MM.1S (cell line): Measurements from ENCODE around the gene ARMC2.

ENCODE experiments used
- DNase-seq: peaks from one replicate; pipeline ENCODE4 v3.0.0-alpha.2; 2015
- H2AFZ ChIP-seq: fragments of 300-600 bp; sonication (generic); 2 replicates; pipeline ENCODE4 v1.6.0; 2016; ENCODE audit warnings: antibody characterized with exemption, low read length
- H3F3A ChIP-seq: fragments of 300-600 bp; sonication (generic); 2 replicates; pipeline ENCODE4 v1.6.1; 2016; ENCODE audit warnings: mild to moderate bottlenecking, antibody characterized with exemption, low read length, moderate library complexity, mixed read lengths; ENCODE audit not compliant: insufficient read depth
- H3K27ac ChIP-seq: fragments of 300-600 bp; sonication (generic); 2 replicates; pipeline ENCODE4 v1.5.1; 2016; ENCODE audit warnings: mild to moderate bottlenecking, low read length
- H3K27me3 ChIP-seq: fragments of 300-600 bp; sonication (generic); replicated peaks from 2 replicates; pipeline ENCODE4 v1.6.0; 2016; ENCODE audit warnings: low read length; ENCODE audit not compliant: insufficient read depth
- H3K36me3 ChIP-seq: fragments of 300-600 bp; sonication (generic); replicated peaks from 2 replicates; pipeline ENCODE4 v1.6.1; 2016; ENCODE audit warnings: mild to moderate bottlenecking, low read length, mixed read lengths; ENCODE audit not compliant: insufficient read depth
- H3K4me1 ChIP-seq: fragments of 300-600 bp; sonication (generic); 2 replicates; pipeline ENCODE4 v1.6.1; 2016; ENCODE audit warnings: low read length, mixed read lengths
- H3K4me2 ChIP-seq: fragments of 300-600 bp; sonication (generic); 2 replicates; pipeline ENCODE4 v1.6.0; 2016; ENCODE audit warnings: low read depth, low read length
- H3K4me3 ChIP-seq: fragments of 300-600 bp; sonication (generic); 2 replicates; pipeline ENCODE4 v1.5.1; 2016; ENCODE audit warnings: low read length, mixed read lengths
- H3K79me2 ChIP-seq: fragments of 300-600 bp; sonication (generic); 2 replicates; pipeline ENCODE4 v1.6.1; 2016; ENCODE audit warnings: mixed run types, low read length, mixed read lengths
- H3K9ac ChIP-seq: fragments of 300-600 bp; sonication (generic); 2 replicates; pipeline ENCODE4 v1.6.1; 2016; ENCODE audit warnings: low read length, mixed read lengths
- H3K9me2 ChIP-seq: fragments of 300-600 bp; sonication (generic); replicated peaks from 2 replicates; pipeline ENCODE4 v1.6.1; 2016; ENCODE audit warnings: mild to moderate bottlenecking, low read length, mixed read lengths; ENCODE audit not compliant: insufficient read depth
- H3K9me3 ChIP-seq: fragments of 300-600 bp; sonication (generic); replicated peaks from 2 replicates; pipeline ENCODE4 v1.6.1; 2016; ENCODE audit warnings: mild to moderate bottlenecking, low read length, mixed read lengths; ENCODE audit not compliant: insufficient read depth
- H4K20me1 ChIP-seq: fragments of 300-600 bp; sonication (generic); 2 replicates; pipeline ENCODE4 v1.6.1; 2016; ENCODE audit warnings: mild to moderate bottlenecking, low read length, moderate library complexity, mixed read lengths; ENCODE audit not compliant: insufficient read depth
- CTCF ChIP-seq: fragments of 300-600 bp; sonication (generic); IDR thresholded peaks from 2 replicates; pipeline ENCODE4 v1.5.1; 2016; ENCODE audit warnings: antibody characterized with exemption, low read length, mixed read lengths
- EZH2 ChIP-seq: fragments of 300-600 bp; sonication (generic); optimal IDR thresholded peaks from 2 replicates; pipeline ENCODE3; 2017; ENCODE audit warnings: low read depth, mild to moderate bottlenecking, antibody characterized with exemption, low read length, mixed read lengths
- EZH2phosphoT487 ChIP-seq: fragments of 300-600 bp; sonication (generic); IDR thresholded peaks from 2 replicates; pipeline ENCODE4 v1.6.1; 2018; ENCODE audit warnings: antibody characterized with exemption, low read length

Gene ARMC2

GRCh38 chr6:109010705-109011102 lies 162.5 kb downstream of the ARMC2 start:
- no peaks in the 10 kb centered on the region for H3K9me2 ChIP-seq
- H3K9ac ChIP-seq = peak overlapping the region; percentile 73; the same call in 1 of the 2 replicates
- no peaks in the 10 kb centered on the region for H3K36me3 ChIP-seq
- H3K4me3 ChIP-seq = peak overlapping the region; percentile 67
- no peaks in the 10 kb centered on the region; the same call in 1 of the 2 replicates for H4K20me1 ChIP-seq
- peaks cover 13% of the 10 kb centered on the region; the same call in 1 of the 2 replicates for H3F3A ChIP-seq
- DNase-seq = no peak
- peaks cover 18% of the 10 kb centered on the region for H3K4me1 ChIP-seq
- no peak overlapping the region for H2AFZ ChIP-seq
- H3K4me2 ChIP-seq = peak overlapping the region; percentile 93
- peak overlapping the region; percentile 75; the same call in 1 of the 2 replicates for H3K27ac ChIP-seq
- H3K9me3 ChIP-seq = no peaks in the 10 kb centered on the region
- TF ChIP-seq EZH2 = no peak
- TF ChIP-seq CTCF = no peak
- TF ChIP-seq EZH2phosphoT487 = no peak
- H3K79me2 ChIP-seq = peaks cover 76% of the 10 kb centered on the region
- H3K27me3 ChIP-seq = no peaks in the 10 kb centered on the region

DNA sequence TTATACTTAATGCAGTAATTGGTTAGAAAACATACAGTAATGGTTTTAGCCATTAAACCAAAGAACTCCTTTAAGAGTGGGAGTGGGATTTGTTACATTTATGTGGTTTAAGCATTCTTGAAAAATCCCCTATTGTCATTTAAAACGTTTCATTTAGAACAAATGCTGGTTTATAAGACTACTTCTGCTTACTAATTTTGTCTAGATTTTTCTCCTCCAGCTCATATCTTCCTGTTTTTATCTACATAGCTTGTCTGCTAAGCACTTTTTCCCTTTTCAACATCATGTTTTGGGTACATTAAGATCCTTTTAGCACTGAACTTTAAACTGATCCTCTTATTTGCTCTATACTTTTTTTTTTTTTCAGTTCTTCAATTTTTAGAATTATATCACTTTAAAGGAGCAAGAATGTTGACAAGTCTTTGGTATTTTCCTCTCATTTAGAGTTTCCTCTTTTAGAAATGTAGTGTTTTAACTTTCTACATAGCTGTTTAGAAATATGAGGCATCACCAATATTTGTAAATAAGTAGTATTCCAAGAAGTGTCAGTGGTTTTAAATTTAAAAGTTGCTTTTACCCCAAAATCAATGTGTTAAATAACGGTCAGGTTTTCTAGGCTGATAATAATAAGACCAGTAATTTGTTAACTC lies 165.6 kb downstream of the ARMC2 start:
- no peaks in the 10 kb centered on the region for H3K9me2 ChIP-seq
- DNase-seq = no peak
- TF ChIP-seq EZH2phosphoT487 (no peak), CTCF (no peak), EZH2 (no peak)
- no peaks in the 10 kb centered on the region for H3K27me3 ChIP-seq
- no peaks in the 10 kb centered on the region for H3K9me3 ChIP-seq
- no peaks in the 10 kb centered on the region for H4K20me1 ChIP-seq
- H2AFZ ChIP-seq = no peak overlapping the region
- peaks cover 13% of the 10 kb centered on the region; the same call in 1 of the 2 replicates for H3K4me1 ChIP-seq
- H3K4me3 ChIP-seq = no peak overlapping the region
- no peak overlapping the region for H3K9ac ChIP-seq
- H3F3A ChIP-seq = peaks cover 13% of the 10 kb centered on the region; the same call in 1 of the 2 replicates
- H3K4me2 ChIP-seq = no peak overlapping the region
- no peak overlapping the region for H3K27ac ChIP-seq
- no peaks in the 10 kb centered on the region for H3K36me3 ChIP-seq
- peaks cover 66% of the 10 kb centered on the region for H3K79me2 ChIP-seq

DNA sequence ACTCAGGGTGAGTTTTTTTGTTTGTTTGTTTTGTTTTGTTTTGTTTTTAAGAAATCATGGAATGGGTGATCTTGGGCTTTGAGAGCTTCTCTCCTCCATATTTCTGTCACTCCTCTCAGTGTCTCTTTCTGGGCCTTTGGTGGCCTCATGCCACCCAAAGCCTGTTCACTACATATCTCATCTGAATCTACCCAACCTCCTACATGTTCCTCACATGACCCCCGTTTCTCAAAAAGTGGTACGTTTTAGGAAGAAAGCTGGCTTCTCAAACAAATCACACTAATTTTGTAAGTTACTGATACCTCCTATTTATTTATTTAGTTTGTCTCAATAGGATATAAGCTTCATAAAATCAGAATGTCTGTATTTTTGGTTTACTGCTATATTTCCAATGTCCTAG lies 166.4 kb downstream of the ARMC2 start:
- peaks cover 13% of the 10 kb centered on the region; the same call in 1 of the 2 replicates for H3F3A ChIP-seq
- no peak overlapping the region for H3K4me2 ChIP-seq
- TF ChIP-seq CTCF (no peak), EZH2 (no peak), EZH2phosphoT487 (no peak)
- H3K9me3 ChIP-seq = no peaks in the 10 kb centered on the region
- peaks cover 13% of the 10 kb centered on the region; the same call in 1 of the 2 replicates for H3K4me1 ChIP-seq
- H3K79me2 ChIP-seq = peaks cover 68% of the 10 kb centered on the region
- no peak overlapping the region for H3K9ac ChIP-seq
- H4K20me1 ChIP-seq = no peaks in the 10 kb centered on the region
- DNase-seq = no peak
- no peak overlapping the region for H3K4me3 ChIP-seq
- H3K36me3 ChIP-seq = no peaks in the 10 kb centered on the region
- no peaks in the 10 kb centered on the region for H3K27me3 ChIP-seq
- H3K9me2 ChIP-seq = no peaks in the 10 kb centered on the region
- H2AFZ ChIP-seq = no peak overlapping the region
- H3K27ac ChIP-seq = no peak overlapping the region
